NCI-H345 treated with DMSO at 0.1 percent for 48 hours (cell line): ENCODE data around the gene ZBP1.
"Not testable (repeated sequence)": the region's sequence is repeated elsewhere in the genome, so short reads cannot be mapped to it uniquely, and the experiment has no call there.

Experiments
- DNase-seq: peaks from one replicate; lab custom pipeline; 2025; ENCODE audit not compliant: unreplicated experiment; lab: John Stamatoyannopoulos, UW

ZBP1 gene

DNA sequence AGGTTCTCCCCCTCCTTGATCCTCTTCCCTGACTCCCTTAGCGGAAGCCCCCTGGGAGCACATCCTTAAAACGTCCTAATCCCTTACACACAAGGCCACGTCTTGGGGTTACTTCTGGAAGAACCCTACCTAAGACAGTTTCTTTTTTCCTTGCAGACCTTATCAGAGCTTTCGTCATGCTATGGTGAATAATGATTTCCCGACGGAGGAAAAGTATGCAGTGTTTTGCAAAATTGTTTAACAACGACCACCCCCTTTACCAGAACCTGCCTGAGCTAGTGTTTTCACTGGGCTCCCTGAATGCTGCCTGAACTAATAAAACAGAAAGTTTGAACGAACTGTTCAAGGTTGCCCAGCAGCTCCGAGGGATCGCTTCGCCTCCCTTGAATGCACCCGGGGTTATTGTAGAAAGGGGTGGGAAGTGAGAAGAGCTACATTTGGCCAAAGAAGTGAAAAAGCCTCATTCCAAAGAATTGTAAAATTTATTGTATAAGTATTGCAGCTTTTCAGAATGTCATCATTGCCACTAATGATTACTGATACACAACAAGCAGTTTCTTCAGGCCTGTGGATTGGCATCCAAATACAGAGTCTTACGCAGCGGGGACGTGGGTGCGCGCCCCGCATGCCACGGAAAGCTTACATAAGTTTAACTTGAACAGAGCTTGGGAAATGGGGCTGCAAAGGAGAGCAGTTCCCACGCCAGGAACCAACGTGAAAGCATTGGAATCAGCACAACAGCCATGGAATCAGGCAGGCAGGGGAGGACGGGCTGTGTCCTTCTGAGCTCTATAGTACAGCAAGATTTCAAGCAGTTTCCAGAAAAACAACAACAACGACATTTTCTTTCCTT lies 27.9 kb upstream of the ZBP1 start:
- no peak for DNase-seq

DNA sequence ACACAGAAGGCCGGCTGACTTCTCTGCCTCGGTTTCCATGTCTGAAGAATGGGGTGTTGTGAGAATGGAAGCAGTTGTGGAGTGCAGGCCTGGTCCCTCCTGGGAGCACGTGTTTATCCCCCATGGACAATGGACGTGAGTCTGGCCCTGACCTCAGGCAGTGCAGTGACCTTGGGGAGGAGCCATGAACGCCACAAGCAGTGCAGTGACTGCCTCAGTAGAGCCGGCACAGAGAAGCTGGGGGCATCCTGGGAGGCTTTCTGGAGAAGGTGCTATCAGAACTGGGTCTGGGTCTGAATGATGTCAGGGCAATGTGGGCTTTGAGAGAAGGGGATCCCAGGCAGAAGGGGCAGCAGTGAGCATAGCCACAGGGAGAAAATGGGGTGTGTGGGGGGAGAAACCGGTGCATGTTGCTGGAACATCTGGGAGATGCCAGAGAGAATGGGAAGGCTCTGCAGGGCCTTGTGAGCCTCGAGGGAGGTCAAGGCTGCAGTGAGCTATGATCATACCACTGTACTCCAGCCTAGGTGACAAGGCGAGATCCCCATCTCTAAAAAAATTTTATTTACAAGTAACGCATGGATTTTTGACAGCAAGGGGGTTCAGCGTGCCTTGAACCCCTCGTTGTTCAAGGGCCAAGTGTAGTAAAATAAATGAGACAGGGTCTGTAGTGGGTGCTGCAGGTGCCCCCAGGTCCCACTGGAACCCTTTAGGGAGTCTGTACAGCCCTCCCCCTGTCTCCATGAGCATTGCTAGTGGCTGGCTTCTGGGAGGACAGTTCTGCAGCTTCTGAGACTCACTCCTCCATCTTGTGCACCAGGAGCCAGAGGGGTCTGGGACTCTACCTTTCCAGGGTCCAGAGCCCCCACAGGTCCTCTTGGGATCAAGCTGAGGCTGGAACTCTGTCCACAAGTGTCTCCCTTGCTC lies 27.0 kb upstream of the ZBP1 start:
- DNase-seq, result no peak

DNA sequence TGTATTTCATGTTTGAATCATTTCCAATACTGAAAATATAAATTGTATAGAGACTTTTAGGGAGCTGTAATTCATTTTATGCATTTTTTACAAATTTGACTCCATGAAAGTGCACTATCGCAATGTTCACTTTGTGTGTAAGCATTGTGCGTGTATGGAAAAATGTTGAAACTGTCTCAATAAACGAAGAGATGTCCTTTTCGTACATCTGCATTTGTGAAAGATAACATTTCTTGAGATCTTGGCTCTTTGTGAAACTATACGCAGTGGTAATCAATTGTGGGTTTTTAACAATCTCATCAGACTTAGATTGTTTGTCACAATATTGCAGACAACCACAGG lies 18.6 kb upstream of the ZBP1 start:
- no peak for DNase-seq

DNA sequence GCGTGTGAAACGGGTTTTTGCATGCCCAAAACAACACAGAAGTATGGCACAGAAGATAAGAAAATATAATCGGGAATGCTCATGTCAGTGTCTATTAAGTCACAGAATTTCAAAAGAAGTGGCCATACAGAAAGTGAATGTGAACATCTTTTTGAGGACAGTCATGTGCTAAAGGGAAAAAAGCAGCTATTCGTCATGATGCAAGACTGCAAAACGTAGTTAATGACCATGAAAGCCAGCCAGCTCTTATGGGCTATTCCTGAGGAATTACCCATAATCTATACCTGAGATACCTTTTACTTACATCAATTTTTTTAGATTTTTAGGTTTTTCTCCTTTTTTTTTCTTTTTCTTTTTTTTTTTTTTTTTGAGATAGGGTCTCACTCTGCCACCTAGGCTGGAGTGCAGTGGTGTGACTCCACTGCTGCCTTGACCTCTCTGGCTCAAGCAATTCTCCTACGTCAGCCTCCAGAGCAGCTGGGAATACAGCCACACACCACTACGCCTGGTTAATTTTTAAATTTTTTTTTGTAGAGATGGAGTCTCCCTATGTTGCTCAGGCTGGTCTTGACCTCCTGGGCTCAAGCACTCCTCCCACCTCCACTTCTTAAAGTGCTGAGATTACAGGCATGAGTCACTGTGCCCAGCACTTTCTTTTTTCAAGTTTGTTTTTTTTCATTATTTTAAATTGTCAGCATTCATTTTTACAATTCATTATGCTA lies 18.1 kb upstream of the ZBP1 start:
- DNase-seq, result no peak

- no peak for DNase-seq
Observed at GRCh38 chr20:57633945-57634491, 13.8 kb upstream of the ZBP1 start.

GRCh38 chr20:57632286-57632685 lies 12.1 kb upstream of the ZBP1 start:
- no peak for DNase-seq

DNA sequence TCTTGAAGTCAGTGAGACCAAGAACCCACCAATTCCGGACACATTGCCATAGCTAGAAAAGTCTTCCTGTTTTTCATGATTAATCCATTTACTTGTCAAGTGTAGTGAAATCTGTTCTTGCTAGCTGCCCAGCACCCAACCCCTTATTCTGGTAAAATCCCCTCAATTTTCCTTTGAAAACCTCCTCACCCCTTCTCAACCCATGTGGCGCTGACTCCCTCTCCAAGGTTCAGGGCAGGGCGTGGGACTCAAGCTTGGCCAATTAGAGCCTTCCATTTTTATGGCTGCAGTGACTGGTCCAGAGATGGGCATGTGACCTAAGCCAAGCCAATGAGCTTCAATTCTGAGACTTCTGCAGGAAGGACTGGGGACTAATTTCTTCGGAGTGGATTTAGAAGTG lies 9.8 kb upstream of the ZBP1 start:
- DNase-seq, result no peak

- not testable (repeated sequence) for DNase-seq
Observed at GRCh38 chr20:57629491-57629901, 9.3 kb upstream of the ZBP1 start.

DNA sequence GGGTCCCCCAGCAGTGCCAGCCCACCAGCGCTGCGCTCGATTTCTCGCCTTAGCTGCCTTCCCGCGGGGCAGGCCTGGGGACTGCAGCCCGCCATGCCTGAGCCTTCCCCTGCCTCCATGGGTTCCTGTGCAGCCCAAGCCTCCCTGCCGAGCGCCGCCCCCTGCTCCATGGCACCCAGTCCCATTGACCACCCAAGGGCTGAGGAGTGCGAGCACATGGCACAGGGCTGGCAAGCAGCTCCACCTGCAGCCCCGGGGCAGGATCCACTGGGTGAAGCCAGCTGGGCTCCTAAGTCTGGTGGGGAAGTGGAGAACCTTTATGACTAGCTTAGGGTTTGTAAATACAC lies 8.7 kb upstream of the ZBP1 start:
- DNase-seq, result not testable (repeated sequence)

DNA sequence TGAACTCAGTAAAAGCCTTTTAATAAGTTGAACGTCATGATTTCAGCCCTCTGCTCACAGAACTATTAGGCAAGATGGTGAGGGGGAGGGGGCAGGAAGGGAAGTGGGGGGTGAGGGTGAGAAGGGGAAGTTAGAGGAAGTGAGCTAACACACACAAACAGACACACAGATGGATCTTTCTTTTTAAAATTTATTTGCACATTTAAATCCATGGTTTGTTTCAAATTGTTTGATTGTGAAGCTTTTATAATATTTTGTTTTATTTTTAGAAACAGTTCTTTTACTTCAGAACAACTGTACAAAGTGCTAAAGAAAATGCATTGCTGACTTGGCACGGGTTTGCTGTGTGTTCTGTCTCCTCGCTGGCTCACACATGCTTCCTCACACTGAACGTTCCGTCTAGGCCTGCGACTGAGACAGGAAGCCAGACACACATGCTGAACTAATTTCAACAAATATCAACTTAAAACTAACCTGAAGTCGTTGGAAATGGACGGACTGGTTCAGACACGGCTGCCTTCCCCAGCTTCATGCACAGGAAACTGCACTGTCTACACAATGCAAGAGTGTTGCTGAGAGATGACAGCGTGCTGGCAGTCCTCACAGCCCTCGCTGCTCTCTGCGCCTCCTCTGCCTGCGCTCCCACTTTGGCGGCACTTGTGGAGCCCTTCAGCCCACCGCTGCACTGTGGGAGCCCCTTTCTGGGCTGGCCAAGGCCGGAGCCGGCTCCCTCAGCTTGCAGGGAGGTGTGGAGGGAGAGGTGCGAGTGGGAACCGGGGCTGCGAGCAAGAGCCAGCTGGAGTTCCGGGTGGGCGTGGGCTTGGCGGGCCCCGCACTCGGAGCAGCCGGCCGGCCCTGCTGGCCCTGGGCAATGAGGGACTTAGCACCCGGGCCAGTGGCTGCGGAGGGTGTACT lies 8.1 kb upstream of the ZBP1 start:
- no peak for DNase-seq

DNA sequence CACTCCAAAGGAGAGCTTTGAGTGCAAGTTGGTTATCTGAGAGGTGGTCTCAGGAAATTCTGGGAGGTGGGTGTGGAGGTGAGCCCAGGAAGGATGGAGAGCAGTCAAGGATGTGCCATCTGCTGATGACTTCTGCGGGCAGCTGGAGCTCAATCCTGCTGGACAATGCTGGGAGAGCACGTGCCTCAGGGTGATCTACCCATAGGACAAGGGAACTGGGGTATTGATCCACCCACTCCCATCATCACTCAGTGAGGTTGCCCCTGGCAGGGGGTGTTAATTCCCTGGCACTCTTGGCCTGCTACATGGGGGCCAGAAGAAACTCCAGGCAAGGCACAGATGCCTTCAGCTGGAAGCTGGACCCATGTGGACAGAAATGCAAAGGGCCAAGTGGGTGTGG lies 7.1 kb upstream of the ZBP1 start:
- DNase-seq, result no peak

GRCh38 chr20:57625978-57626377 lies 5.8 kb upstream of the ZBP1 start:
- DNase-seq, result no peak

- DNase-seq, result no peak
Observed at GRCh38 chr20:57625181-57625958, 5.1 kb upstream of the ZBP1 start.

- DNase-seq, result no peak
Observed at GRCh38 chr20:57624124-57624523, 3.9 kb upstream of the ZBP1 start.

- no peak for DNase-seq
Observed at GRCh38 chr20:57622579-57623381, 2.6 kb upstream of the ZBP1 start.

- no peak for DNase-seq
Observed at GRCh38 chr20:57622201-57622570, 2.0 kb upstream of the ZBP1 start.

DNA sequence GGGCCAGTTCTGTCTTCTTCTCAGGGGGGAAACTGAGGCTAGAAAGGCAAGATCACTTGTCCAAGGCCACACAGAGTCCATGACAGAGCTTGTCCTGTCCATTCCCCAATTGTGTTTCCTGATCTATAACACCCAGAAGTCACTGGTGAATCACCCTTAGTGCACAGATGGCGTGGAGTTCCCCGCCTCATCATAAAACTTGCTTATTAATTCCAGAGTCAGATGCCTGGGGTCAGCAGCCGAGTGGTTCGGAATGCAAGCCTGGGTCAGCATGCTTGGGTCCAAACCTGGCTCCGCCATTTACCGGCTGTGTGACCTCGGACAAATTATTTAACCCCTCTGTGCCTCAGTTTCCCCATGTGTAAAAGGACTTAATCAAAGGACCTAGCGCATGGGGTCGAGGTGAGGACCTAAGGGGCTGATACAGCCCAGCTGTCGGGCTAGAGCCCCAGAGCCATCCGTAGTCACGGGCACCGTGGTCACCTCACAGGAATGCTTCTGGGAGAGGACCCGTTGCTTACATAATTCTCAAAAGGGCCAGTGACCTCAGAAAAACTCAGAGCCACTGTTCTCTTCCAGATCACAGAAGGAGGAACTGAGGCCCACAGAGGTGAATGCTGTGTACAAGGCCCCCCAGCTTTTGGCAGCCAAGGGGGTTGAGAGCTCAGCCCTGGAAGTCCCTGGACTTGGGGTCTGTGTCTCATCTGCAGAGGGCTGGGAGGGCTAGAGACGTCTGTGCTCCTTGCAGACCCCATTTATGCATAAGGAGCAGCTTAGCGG lies 1.4 kb upstream of the ZBP1 start:
- no peak for DNase-seq

- no peak for DNase-seq
Observed at GRCh38 chr20:57620999-57621398, 773 bp upstream of the ZBP1 start.
